ENCODE measurements around the gene ANXA1. TPM values are rescaled to one million over a fixed set of nuclear protein-coding genes. Genes with fewer than 3 reads are reported as not detected.

ANXA1 gene
- total RNA-seq, 1 experiment from 2014 or later: 731 TPM

DNA sequence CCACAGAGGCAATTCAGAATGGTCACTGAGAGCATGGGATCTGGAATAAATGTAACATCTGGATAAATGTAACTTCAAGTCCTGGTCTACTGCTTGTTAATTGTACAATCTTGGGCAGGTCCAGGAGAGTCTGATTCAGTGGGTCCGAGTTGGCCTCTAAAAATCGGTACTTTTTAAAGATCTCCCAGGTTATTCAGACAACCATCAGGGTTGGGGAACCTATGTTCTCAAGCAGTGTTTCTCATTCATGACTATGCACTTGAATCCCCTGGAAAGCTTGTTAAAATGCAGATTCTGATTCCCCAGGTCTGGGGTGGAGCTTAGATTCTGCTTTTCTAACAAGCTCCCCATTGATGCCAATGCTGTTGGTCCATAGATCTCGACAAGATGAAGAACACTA lies 14.8 kb downstream of the ANXA1 start:
- Mint-ChIP-seq H3K9me3 (ENCODE audit: unreplicated experiment) (no peaks in the 10 kb centered on the region), H3K4me1 (ENCODE audit: insufficient read depth, unreplicated experiment) (peaks cover 6% of the 10 kb centered on the region), H3K36me3 (ENCODE audit: insufficient read depth, unreplicated experiment) (peaks cover 100% of the 10 kb centered on the region), H3K27ac (ENCODE audit: low read depth, unreplicated experiment) (no peak overlapping the region), H3K27me3 (ENCODE audit: insufficient read depth, unreplicated experiment) (no peaks in the 10 kb centered on the region), H3K4me3 (ENCODE audit: unreplicated experiment) (no peak overlapping the region)
- POLR2A ChIA-PET: interaction anchor here (0.6 to 1.2 kb wide), 4 partner anchors 14 to 227 kb away, joined by 3 read pairs; no protein-coding TSS in a partner anchor
- TF ChIP-seq, protein P1, sequence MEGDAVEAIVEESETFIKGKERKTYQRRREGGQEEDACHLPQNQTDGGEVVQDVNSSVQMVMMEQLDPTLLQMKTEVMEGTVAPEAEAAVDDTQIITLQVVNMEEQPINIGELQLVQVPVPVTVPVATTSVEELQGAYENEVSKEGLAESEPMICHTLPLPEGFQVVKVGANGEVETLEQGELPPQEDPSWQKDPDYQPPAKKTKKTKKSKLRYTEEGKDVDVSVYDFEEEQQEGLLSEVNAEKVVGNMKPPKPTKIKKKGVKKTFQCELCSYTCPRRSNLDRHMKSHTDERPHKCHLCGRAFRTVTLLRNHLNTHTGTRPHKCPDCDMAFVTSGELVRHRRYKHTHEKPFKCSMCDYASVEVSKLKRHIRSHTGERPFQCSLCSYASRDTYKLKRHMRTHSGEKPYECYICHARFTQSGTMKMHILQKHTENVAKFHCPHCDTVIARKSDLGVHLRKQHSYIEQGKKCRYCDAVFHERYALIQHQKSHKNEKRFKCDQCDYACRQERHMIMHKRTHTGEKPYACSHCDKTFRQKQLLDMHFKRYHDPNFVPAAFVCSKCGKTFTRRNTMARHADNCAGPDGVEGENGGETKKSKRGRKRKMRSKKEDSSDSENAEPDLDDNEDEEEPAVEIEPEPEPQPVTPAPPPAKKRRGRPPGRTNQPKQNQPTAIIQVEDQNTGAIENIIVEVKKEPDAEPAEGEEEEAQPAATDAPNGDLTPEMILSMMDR (IDR thresholded peaks at IDR 0.05; ENCODE audit: unreplicated experiment): no peak
- no peak for DNase-seq (ENCODE audit: unreplicated experiment)
- CTCF ChIA-PET: interaction anchor here (0.6 to 1.7 kb wide), 4 partner anchors 16 to 152 kb away, joined by 3 to 6 read pairs (median 4); no protein-coding TSS in a partner anchor
- no TSS peak for BruUV-seq (replicated peaks)
- intact Hi-C loops (cut with micrococcal nuclease): no loop called here

DNA sequence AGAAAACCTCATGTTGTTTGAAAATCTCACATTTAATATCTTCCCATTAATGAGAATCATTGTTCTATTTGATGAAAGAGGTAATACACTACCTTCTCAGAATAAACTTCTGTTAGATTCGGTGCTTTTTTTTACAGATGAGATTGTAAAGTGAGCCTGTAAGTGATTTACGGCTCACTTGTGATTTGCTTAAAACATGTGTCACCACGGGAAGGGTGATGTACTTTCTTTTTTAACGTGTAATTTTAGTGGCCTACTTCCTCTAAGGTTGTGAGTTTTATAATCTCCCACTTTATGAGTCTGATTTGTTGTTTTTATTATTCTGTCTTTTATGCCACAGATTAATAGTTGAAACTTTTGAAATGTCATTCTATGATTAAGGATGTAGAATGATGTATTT lies 15.9 kb downstream of the ANXA1 start:
- H3K4me3 Mint-ChIP-seq (ENCODE audit: unreplicated experiment): no peak overlapping the region
- TF ChIP-seq, protein P1 (IDR thresholded peaks at IDR 0.05; ENCODE audit: unreplicated experiment): no peak
- ChIA-PET CTCF (interaction anchor here (0.6 to 1.7 kb wide), 2 partner anchors 16 to 60 kb away, joined by 3 to 6 read pairs; no protein-coding TSS in a partner anchor), POLR2A (interaction anchor here (0.6 to 1.0 kb wide), 3 partner anchors 9 to 1605 kb away, joined by 3 read pairs; no protein-coding TSS in a partner anchor)
- peaks cover 100% of the 10 kb centered on the region for H3K36me3 Mint-ChIP-seq (ENCODE audit: insufficient read depth, unreplicated experiment)
- peaks cover 6% of the 10 kb centered on the region for H3K4me1 Mint-ChIP-seq (ENCODE audit: insufficient read depth, unreplicated experiment)
- no TSS peak for BruUV-seq (replicated peaks)
- intact Hi-C loops (cut with micrococcal nuclease): no loop called here
- H3K27me3 Mint-ChIP-seq (ENCODE audit: insufficient read depth, unreplicated experiment): no peaks in the 10 kb centered on the region
- no peaks in the 10 kb centered on the region for H3K9me3 Mint-ChIP-seq (ENCODE audit: unreplicated experiment)
- no peak for DNase-seq (ENCODE audit: unreplicated experiment)
- no peak overlapping the region for H3K27ac Mint-ChIP-seq (ENCODE audit: low read depth, unreplicated experiment)

DNA sequence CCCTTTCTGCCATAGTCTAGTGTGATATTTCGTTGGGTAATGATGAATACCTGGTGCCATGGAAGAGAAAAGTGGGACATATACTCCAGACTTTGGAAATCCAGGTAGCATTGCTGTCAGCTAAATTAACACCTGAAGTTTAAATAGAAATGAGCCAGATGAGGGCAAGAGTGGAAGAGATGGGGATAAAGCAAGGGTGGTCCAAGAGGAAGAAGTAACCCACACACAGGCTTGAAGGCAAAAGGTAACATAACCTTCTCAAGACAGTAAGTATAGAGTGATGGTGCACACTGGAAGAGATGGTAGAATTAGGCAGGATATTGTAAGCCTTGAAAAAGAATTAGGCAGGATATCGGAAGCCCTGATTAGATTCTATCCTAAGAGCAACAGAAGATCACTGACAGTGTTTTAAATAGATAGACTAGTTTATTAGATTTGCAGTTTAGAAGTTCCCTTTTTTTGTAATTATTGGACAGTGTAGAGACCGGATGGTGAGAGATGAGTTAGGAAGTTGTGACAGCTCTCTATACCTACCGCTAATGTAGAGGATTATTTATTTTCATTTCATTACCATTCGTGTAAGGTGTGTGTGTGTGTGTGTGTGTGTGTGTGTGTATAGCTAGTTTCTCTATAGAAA lies 16.8 kb downstream of the ANXA1 start:
- POLR2A ChIA-PET: interaction anchor here (0.8 to 1.0 kb wide), 2 partner anchors 22 to 45 kb away, joined by 3 read pairs; no protein-coding TSS in a partner anchor
- Mint-ChIP-seq H3K4me3 (ENCODE audit: unreplicated experiment) (no peak overlapping the region), H3K27ac (ENCODE audit: low read depth, unreplicated experiment) (no peak overlapping the region), H3K4me1 (ENCODE audit: insufficient read depth, unreplicated experiment) (peaks cover 11% of the 10 kb centered on the region), H3K27me3 (ENCODE audit: insufficient read depth, unreplicated experiment) (no peaks in the 10 kb centered on the region), H3K9me3 (ENCODE audit: unreplicated experiment) (no peaks in the 10 kb centered on the region), H3K36me3 (ENCODE audit: insufficient read depth, unreplicated experiment) (peaks cover 100% of the 10 kb centered on the region)
- intact Hi-C loops (cut with micrococcal nuclease): no loop called here
- TF ChIP-seq, protein P1 (IDR thresholded peaks at IDR 0.05; ENCODE audit: unreplicated experiment): no peak
- no peak for DNase-seq (ENCODE audit: unreplicated experiment)
- CTCF ChIA-PET: interaction anchor here (0.7 to 1.1 kb wide), 2 partner anchors 14 to 61 kb away, joined by 3 to 4 read pairs; no protein-coding TSS in a partner anchor
- BruUV-seq (replicated peaks): no TSS peak

DNA sequence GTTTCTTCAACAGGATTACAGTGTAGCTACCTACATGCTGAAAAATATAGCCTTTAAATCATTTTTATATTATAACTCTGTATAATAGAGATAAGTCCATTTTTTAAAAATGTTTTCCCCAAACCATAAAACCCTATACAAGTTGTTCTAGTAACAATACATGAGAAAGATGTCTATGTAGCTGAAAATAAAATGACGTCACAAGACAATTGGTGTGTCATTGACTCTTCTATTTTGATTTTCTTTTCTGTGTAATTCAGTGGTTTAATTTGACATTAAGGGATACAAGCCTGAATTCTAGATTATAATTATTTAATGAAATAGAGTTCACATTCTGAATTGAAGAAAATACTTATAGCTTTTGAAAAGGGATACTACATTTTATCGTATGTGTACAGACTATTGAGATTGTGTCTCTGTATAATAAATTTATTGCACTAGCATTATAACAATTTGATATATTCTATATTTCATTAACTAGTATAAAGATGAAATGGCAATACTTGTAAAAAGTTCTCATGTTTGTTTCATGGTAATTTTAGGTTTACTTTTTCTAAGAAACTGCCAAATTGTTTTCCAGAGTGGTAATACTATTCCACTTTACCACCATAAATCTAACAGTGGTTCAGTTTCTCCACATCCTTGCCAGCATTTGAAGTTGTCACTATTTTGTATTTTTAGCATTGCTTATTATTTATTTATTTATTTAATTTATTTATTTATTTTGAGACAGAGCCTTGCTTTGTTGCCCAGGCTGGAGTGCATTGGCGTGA lies 18.7 kb downstream of the ANXA1 start:
- POLR2A ChIA-PET: interaction anchor here (1.0 to 4.9 kb wide), 7 partner anchors 7 to 61 kb away, joined by 4 to 34 read pairs (median 12); partner anchors contain the start of gene ANXA1
- TF ChIP-seq, protein P1 (IDR thresholded peaks at IDR 0.05; ENCODE audit: unreplicated experiment): no peak
- Mint-ChIP-seq H3K4me1 (ENCODE audit: insufficient read depth, unreplicated experiment) (peaks cover 11% of the 10 kb centered on the region), H3K9me3 (ENCODE audit: unreplicated experiment) (no peaks in the 10 kb centered on the region), H3K36me3 (ENCODE audit: insufficient read depth, unreplicated experiment) (peaks cover 100% of the 10 kb centered on the region), H3K27ac (ENCODE audit: low read depth, unreplicated experiment) (no peak overlapping the region), H3K4me3 (ENCODE audit: unreplicated experiment) (no peak overlapping the region), H3K27me3 (ENCODE audit: insufficient read depth, unreplicated experiment) (no peaks in the 10 kb centered on the region)
- BruUV-seq (replicated peaks): no TSS peak
- CTCF ChIA-PET: interaction anchor here (0.5 to 5.1 kb wide), 4 partner anchors 13 to 347 kb away, joined by 4 to 40 read pairs (median 10); no protein-coding TSS in a partner anchor
- intact Hi-C loops (cut with micrococcal nuclease): no loop called here
- no peak for DNase-seq (ENCODE audit: unreplicated experiment)
